Measurements from ENCODE around the gene ZNF821. TPM values are rescaled to one million over a fixed set of nuclear protein-coding genes. Genes with fewer than 3 reads are reported as not detected.
A peak's percentile ranks its signal among the peaks of the same experiment; 100 is the strongest.

The ZNF821 gene, protein sequence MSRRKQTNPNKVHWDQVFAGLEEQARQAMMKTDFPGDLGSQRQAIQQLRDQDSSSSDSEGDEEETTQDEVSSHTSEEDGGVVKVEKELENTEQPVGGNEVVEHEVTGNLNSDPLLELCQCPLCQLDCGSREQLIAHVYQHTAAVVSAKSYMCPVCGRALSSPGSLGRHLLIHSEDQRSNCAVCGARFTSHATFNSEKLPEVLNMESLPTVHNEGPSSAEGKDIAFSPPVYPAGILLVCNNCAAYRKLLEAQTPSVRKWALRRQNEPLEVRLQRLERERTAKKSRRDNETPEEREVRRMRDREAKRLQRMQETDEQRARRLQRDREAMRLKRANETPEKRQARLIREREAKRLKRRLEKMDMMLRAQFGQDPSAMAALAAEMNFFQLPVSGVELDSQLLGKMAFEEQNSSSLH
- total RNA-seq, result 1 to 10 TPM; 8.6 to 8.9 TPM

DNA sequence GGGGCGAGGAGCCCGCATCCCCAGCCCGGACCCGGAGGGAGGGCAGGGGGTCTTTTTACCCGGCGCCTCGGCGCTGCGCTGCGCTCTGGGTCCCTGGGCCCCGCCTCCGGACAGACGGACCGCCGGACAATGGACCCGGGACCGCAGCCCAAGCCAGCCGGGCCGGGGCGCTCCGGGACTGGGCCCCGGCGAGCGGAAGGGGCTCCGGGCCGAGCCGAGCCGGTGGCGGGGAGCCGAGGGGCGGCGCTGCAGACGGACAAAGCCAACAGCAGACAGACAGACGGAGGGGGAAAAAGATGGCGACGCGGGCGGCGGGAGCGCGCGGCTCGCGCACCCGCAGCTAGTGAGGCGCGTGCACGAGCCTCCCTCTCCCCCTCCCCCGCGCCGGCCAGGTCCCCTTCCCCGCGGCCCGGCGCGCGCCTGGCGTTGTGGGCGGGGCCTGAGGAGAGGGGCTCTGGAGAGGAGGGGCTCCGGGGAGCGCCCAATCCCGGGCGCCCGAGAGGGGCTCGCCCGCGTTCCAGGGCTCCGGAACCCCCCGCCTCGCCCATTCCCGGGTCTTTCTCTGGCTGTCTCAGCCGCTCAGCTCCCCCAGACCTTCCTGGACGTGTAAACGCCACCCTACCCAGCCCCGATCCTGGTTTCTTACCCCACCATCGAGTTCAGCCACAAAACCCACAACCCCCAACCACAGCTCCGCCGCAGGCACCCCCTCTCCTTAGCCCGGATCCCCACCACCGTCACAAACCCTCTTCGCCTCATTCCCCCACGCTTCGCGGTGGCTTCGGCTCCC lies at the start of gene ZNF821:
TSS of gene ZNF821 (minus strand) at position 334 of the 790 bp plus-strand sequence. CDS start 4,236 bp downstream, outside the sequence.
- ATAC-seq (peak; percentile 86), DNase-seq (peak; percentile 76 to 87 (median 78))
- no peaks in the 10 kb centered on the region for H3K27me3 ChIP-seq
- H3K36me3 ChIP-seq (replicated peaks in 1 of 2; ENCODE audit: insufficient read depth in 1 of 2, low read depth in 2 of 2), result no peaks in the 10 kb centered on the region
- WGBS, 2 donors, result 0 to 1% methylated on average over 13 to 54 of the region's 85 CpGs
- no peaks in the 10 kb centered on the region for H3K9me3 ChIP-seq
- peak; percentile 23 to 42 (median 37) for TF ChIP-seq POLR2A (IDR thresholded peaks at IDR 0.05)
- TF ChIP-seq, protein P1, sequence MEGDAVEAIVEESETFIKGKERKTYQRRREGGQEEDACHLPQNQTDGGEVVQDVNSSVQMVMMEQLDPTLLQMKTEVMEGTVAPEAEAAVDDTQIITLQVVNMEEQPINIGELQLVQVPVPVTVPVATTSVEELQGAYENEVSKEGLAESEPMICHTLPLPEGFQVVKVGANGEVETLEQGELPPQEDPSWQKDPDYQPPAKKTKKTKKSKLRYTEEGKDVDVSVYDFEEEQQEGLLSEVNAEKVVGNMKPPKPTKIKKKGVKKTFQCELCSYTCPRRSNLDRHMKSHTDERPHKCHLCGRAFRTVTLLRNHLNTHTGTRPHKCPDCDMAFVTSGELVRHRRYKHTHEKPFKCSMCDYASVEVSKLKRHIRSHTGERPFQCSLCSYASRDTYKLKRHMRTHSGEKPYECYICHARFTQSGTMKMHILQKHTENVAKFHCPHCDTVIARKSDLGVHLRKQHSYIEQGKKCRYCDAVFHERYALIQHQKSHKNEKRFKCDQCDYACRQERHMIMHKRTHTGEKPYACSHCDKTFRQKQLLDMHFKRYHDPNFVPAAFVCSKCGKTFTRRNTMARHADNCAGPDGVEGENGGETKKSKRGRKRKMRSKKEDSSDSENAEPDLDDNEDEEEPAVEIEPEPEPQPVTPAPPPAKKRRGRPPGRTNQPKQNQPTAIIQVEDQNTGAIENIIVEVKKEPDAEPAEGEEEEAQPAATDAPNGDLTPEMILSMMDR (IDR thresholded peaks at IDR 0.05), result peak in 5 of 7 experiments; percentile 26 to 38 (median 29)
- peak within 1 kb of the TSS; percentile 63 to 91 (median 90) for H3K27ac ChIP-seq
- intact Hi-C loops (cut with DNase I), result no loop called here
- H3K4me1 ChIP-seq, result peaks cover 9% of the 10 kb centered on the region
- H3K4me3 ChIP-seq, result peak within 1 kb of the TSS; percentile 75 to 95

DNA sequence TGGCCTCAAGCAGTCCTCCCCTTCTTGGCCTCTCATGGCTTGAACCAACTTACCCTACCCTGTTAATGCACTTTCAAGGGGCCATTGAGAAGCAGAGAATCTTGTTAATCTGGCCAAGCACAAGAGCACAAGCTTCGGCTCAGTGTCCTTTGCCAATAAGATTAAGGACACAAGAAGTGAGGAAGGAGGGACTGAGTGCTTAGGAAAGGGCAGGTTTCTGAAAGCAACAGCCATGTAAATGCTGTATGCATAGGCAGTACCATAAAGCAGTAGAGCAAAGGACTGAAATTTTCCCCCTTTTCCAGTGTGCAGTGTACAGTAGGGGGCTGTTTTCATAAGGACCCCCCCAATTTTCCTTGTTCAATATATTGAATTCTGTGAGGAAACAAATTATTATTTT lies 49.0 kb upstream of the ZNF821 start:
- Histone ChIP-seq H3K9me3 (no peaks in the 10 kb centered on the region), H3K4me1 (peaks cover 12% of the 10 kb centered on the region), H3K36me3 (replicated peaks in 1 of 2; ENCODE audit: insufficient read depth in 1 of 2, low read depth in 2 of 2) (peaks cover under 1 to 5% of the 10 kb centered on the region in 2 donors), H3K27ac (no peak overlapping the region), H3K27me3 (no peaks in the 10 kb centered on the region), H3K4me3 (no peak overlapping the region)
- TF ChIP-seq POLR2A (IDR thresholded peaks at IDR 0.05), result no peak
- TF ChIP-seq, protein P1 (IDR thresholded peaks at IDR 0.05), result no peak
- WGBS, 2 donors, result 54 to 60% methylated on average over 1 of the region's 1 CpG
- intact Hi-C loops (cut with DNase I), result no loop called here
- no peak for DNase-seq
- no peak for ATAC-seq

DNA sequence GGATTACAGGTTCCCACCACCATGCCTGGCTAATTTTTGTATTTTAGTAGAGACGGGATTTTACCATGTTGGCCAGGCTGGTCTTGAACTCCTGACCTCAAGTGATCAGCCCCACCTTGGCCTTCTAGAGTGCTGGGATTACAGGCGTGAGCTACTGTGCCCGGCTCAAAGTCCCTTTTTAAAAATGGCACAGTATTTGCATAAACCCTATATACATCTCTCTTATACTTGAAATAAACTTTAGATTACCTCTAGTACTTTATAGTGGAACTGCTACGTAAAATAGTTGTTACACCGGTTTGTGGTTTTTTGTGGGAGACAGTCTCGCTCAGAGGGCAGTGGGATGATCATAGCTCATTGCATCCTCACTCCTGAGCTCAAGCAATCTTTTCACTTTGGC lies 47.6 kb upstream of the ZNF821 start:
- TF ChIP-seq, protein P1 (IDR thresholded peaks at IDR 0.05), result no peak
- Histone ChIP-seq H3K9me3 (no peaks in the 10 kb centered on the region), H3K36me3 (replicated peaks in 1 of 2; ENCODE audit: insufficient read depth in 1 of 2, low read depth in 2 of 2) (peaks cover 5 to 10% of the 10 kb centered on the region in 2 donors), H3K27me3 (no peaks in the 10 kb centered on the region), H3K27ac (no peak overlapping the region), H3K4me3 (no peak overlapping the region), H3K4me1 (peaks cover 24% of the 10 kb centered on the region)
- WGBS, 2 donors, result 87 to 95% methylated on average over 6 of the region's 6 CpGs
- DNase-seq (no peak), ATAC-seq (no peak)
- intact Hi-C loops (cut with DNase I), result no loop called here

DNA sequence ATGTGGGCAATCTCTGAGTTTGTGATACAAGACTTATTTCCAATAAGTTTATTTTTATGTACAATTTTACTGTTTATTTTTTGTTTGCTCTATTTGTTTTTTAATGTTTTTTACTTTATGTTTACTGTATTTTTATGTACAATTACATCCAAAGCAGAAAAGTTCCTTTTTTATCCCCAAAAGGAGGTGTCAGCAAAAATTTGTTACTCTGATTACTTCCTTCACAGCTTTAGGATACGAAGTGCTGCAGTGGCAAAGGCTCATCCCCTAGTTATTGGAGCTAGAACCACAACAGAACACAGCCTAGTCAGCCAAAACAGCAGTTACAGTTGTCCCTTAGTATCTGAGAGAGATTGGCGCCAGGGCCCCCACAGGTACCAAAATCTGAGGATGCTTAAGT lies 47.0 kb upstream of the ZNF821 start:
- H3K36me3 ChIP-seq (replicated peaks in 1 of 2; ENCODE audit: insufficient read depth in 1 of 2, low read depth in 2 of 2), result peaks cover 5 to 12% of the 10 kb centered on the region in 2 donors
- no peaks in the 10 kb centered on the region for H3K9me3 ChIP-seq
- intact Hi-C loops (cut with DNase I), result no loop called here
- no peak overlapping the region for H3K27ac ChIP-seq
- peaks cover 24% of the 10 kb centered on the region for H3K4me1 ChIP-seq
- H3K4me3 ChIP-seq, result no peak overlapping the region
- DNase-seq (no peak), ATAC-seq (no peak)
- H3K27me3 ChIP-seq, result no peaks in the 10 kb centered on the region
- TF ChIP-seq POLR2A (IDR thresholded peaks at IDR 0.05), result no peak
- TF ChIP-seq, protein P1 (IDR thresholded peaks at IDR 0.05), result no peak
- 90 to 94% methylated on average over 2 of the region's 2 CpGs for WGBS, 2 donors

Data from body of pancreas (tissue), 4 donors.